Keratinocyte (primary cell): ENCODE results near the gene TSPYL2. TPM values are rescaled to one million over a fixed set of nuclear protein-coding genes. Genes with fewer than 3 reads are reported as not detected.

Source experiments
- DNase-seq: peaks from one replicate; pipeline ENCODE4 v3.0.0-alpha.2; 2011; ENCODE audit warnings: low read depth, missing footprints, low spot score
- FAIRE-seq: peaks from 2 replicates; lab custom pipeline; 2011; peaks lifted over from hg19 to GRCh38; lab: Jason Lieb, UNC
- H2AFZ ChIP-seq: 2 replicates; pipeline ENCODE4 v1.6.0; 2012; ENCODE audit warnings: low read length, control low read depth, inconsistent platforms; ENCODE audit not compliant: control insufficient read depth
- H3K27ac ChIP-seq: 2 replicates; pipeline ENCODE4 v1.5.1; 2011; ENCODE audit warnings: low read length; ENCODE audit not compliant: control insufficient read depth, insufficient read depth
- H3K27me3 ChIP-seq: 3 replicates; pipeline ENCODE4 v1.6.0; 2011; ENCODE audit warnings: low read length; ENCODE audit not compliant: control insufficient read depth, insufficient read depth; ENCODE audit errors: extremely low read depth
- H3K36me3 ChIP-seq, 2 experiments: 2 replicates in 1 of 2; 3 replicates in 1 of 2; pipeline ENCODE4 v1.5.1; 2011; ENCODE audit warnings: low read length in 2 of 2, mild to moderate bottlenecking in 1 of 2; ENCODE audit not compliant: control insufficient read depth in 2 of 2, insufficient read depth in 2 of 2; ENCODE audit errors: extremely low read depth in 1 of 2
- H3K4me1 ChIP-seq: 3 replicates; pipeline ENCODE4 v1.5.1; 2011; ENCODE audit warnings: low read length; ENCODE audit not compliant: control insufficient read depth, insufficient read depth; ENCODE audit errors: extremely low read depth
- H3K4me2 ChIP-seq: 3 replicates; pipeline ENCODE4 v1.6.0; 2011; ENCODE audit warnings: low read depth, low read length; ENCODE audit not compliant: control insufficient read depth, insufficient read depth; ENCODE audit errors: extremely low read depth
- H3K4me3 ChIP-seq, 3 experiments: fragments of 200-600 bp in 1 of 3; sonication (generic) in 1 of 3; 2 replicates in 2 of 3; 3 replicates in 1 of 3; pipeline ENCODE4 v1.5.1; 2011 to 2016; ENCODE audit warnings: low read length in 3 of 3, mild to moderate bottlenecking in 3 of 3, control low read depth in 2 of 3, inconsistent platforms in 1 of 3, low read depth in 1 of 3, mixed read lengths in 1 of 3, mixed run types in 1 of 3, moderate library complexity in 1 of 3; ENCODE audit not compliant: control insufficient read depth in 2 of 3, insufficient read depth in 2 of 3; ENCODE audit errors: extremely low read depth in 1 of 3
- H3K79me2 ChIP-seq: 2 replicates; pipeline ENCODE4 v1.6.0; 2012; ENCODE audit warnings: low read length; ENCODE audit not compliant: control insufficient read depth, insufficient read depth
- H3K9ac ChIP-seq: 3 replicates; pipeline ENCODE4 v1.6.0; 2011; ENCODE audit warnings: low read length; ENCODE audit not compliant: control insufficient read depth, insufficient read depth; ENCODE audit errors: extremely low read depth
- H3K9me1 ChIP-seq: 3 replicates; pipeline ENCODE4 v1.6.0; 2011; ENCODE audit warnings: low read length; ENCODE audit not compliant: control insufficient read depth, insufficient read depth; ENCODE audit errors: extremely low read depth
- H3K9me3 ChIP-seq: 2 replicates; pipeline ENCODE4 v1.5.1; 2012; ENCODE audit warnings: low read depth, low read length; ENCODE audit not compliant: control insufficient read depth
- H4K20me1 ChIP-seq: 3 replicates; pipeline ENCODE4 v1.6.0; 2011; ENCODE audit warnings: low read length; ENCODE audit not compliant: control insufficient read depth, insufficient read depth; ENCODE audit errors: extremely low read depth
- EZH2 ChIP-seq: IDR thresholded peaks from one replicate; pipeline ENCODE4 v1.6.1; 2012; ENCODE audit warnings: inconsistent platforms, mild to moderate bottlenecking, low read length, moderate library complexity
- dilution Hi-C: fragments of 300-500 bp; cut with MboI; formaldehyde crosslinking; loops from one replicate; pipeline ENCODE4 v1.7.0; 2020; ENCODE audit warnings: low sequenced_read_pairs; ENCODE audit not compliant: extremely low pct_ligation_motif_present
- polyA plus RNA-seq, 5 experiments: library from polyadenylated mRNA; depleted of rRNA in 3 of 5; stranded (reverse) in 3 of 5; stranded (forward) in 1 of 5; unstranded in 1 of 5; fragments of >200 nt; gene quantifications; 1 replicate in 1 of 5; 2 replicates in 3 of 5; 3 replicates in 1 of 5; pipeline versions ENCODE4 v1.2.1 to v1.2.3, GENCODE V29; 2011 to 2012; ENCODE audit warnings: missing spikeins in 2 of 5, low read depth in 1 of 5, low replicate concordance in 1 of 5
- TF ChIP-seq, protein P1 (sequence below), 3 experiments: IDR thresholded peaks in 1 of 3; conservative IDR thresholded peaks in 1 of 3; optimal IDR thresholded peaks in 1 of 3; 2 replicates in 2 of 3; 3 replicates in 1 of 3; pipeline versions ENCODE3 to v1.5.1; 2011; ENCODE audit warnings: low read length in 3 of 3, mild to moderate bottlenecking in 3 of 3, moderate library complexity in 2 of 3, control low read depth in 1 of 3, inconsistent platforms in 1 of 3; ENCODE audit not compliant: insufficient read depth in 2 of 3; ENCODE audit errors: extremely low read depth in 1 of 3

Gene TSPYL2
- polyA plus RNA-seq, 1 donor (not counting 4 experiments of a cell fraction or from before 2014, with no cell fraction given): 17.9 TPM

DNA sequence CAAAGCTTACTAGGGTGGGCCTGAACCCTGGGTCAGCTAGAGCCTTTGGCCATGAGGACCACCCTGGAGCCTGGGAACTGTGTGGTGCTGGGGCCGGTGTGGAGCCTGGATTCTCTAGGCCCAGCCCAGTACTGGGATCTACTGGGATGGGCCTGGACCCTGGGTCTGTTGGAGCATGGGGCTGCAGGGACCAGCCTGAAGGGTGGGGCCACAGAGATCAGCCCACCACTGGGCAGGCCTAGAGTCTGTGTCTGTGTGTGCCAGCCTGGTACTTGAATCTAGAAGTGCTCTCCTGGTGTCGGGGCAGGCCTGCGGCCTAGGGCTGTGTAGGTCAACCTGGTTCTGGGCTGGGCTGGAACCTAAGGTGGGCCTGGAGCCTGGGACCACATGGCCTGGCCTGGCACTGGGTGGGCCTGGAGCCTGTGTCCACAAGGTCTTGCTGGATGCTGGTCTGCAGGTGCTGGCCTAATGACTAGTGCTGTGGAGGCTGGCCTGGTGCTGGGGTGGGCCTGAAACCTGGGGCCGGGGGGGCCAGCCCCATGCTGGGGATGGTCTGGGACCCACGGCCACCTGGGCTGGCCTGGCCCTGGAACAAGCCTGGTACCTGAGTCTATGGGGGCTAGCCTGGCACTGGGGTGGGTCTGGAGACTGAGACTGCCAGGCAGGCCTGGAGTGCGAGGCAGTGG lies 32.8 kb downstream of the TSPYL2 start:
- Histone ChIP-seq H3K27ac (no peak overlapping the region), H3K79me2 (no peaks in the 10 kb centered on the region), H2AFZ (no peak overlapping the region), H4K20me1 (no peaks in the 10 kb centered on the region), H3K36me3 (no peaks in the 10 kb centered on the region), H3K9me1 (no peaks in the 10 kb centered on the region), H3K9ac (no peak overlapping the region), H3K4me2 (no peak overlapping the region), H3K9me3 (no peaks in the 10 kb centered on the region), H3K27me3 (no peaks in the 10 kb centered on the region), H3K4me3 (no peak overlapping the region), H3K4me1 (no peaks in the 10 kb centered on the region)
- dilution Hi-C loops: no loop called here
- FAIRE-seq (no peak), DNase-seq (no peak)
- TF ChIP-seq, protein P1, sequence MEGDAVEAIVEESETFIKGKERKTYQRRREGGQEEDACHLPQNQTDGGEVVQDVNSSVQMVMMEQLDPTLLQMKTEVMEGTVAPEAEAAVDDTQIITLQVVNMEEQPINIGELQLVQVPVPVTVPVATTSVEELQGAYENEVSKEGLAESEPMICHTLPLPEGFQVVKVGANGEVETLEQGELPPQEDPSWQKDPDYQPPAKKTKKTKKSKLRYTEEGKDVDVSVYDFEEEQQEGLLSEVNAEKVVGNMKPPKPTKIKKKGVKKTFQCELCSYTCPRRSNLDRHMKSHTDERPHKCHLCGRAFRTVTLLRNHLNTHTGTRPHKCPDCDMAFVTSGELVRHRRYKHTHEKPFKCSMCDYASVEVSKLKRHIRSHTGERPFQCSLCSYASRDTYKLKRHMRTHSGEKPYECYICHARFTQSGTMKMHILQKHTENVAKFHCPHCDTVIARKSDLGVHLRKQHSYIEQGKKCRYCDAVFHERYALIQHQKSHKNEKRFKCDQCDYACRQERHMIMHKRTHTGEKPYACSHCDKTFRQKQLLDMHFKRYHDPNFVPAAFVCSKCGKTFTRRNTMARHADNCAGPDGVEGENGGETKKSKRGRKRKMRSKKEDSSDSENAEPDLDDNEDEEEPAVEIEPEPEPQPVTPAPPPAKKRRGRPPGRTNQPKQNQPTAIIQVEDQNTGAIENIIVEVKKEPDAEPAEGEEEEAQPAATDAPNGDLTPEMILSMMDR (optimal IDR thresholded peaks at IDR 0.05 in 1 of 3, IDR thresholded peaks at IDR 0.05 in 1 of 3, conservative IDR thresholded peaks at IDR 0.05 in 1 of 3; ENCODE audit: extremely low read depth in 1 of 3, insufficient read depth in 2 of 3, low read length in 3 of 3): no peak
- TF ChIP-seq EZH2: no peak

DNA sequence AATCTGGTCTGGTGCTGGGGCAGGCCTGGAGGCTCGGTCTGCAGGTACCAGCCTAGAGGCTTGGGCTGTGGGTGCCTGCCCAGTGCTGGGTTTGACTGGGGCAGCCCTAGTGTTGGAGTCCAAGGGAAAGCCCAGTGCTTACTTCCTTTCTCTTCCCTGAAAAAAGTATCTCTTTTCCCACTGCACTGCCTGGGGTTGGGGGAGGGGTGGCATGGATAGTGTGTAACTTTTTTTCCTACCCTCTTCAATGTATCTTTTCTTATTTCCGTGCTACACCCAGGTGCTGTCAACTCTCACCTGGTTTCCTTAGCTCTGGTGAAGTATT lies 33.3 kb downstream of the TSPYL2 start:
- H3K9me1 ChIP-seq: no peaks in the 10 kb centered on the region
- no peak overlapping the region for H2AFZ ChIP-seq
- no peaks in the 10 kb centered on the region for H4K20me1 ChIP-seq
- H3K27ac ChIP-seq: no peak overlapping the region
- no peak overlapping the region for H3K4me3 ChIP-seq
- H3K9ac ChIP-seq: no peak overlapping the region
- FAIRE-seq: no peak
- no peaks in the 10 kb centered on the region for H3K9me3 ChIP-seq
- H3K79me2 ChIP-seq: no peaks in the 10 kb centered on the region
- DNase-seq: no peak
- H3K4me2 ChIP-seq: peak overlapping the region; percentile 22
- H3K27me3 ChIP-seq: no peaks in the 10 kb centered on the region
- dilution Hi-C loops: no loop called here
- no peaks in the 10 kb centered on the region for H3K36me3 ChIP-seq
- no peaks in the 10 kb centered on the region for H3K4me1 ChIP-seq
- TF ChIP-seq, protein P1 (optimal IDR thresholded peaks at IDR 0.05 in 1 of 3, IDR thresholded peaks at IDR 0.05 in 1 of 3, conservative IDR thresholded peaks at IDR 0.05 in 1 of 3; ENCODE audit: extremely low read depth in 1 of 3, insufficient read depth in 2 of 3, low read length in 3 of 3): no peak
- no peak for TF ChIP-seq EZH2
